Keratinocyte (primary cell): ENCODE measurements around the gene PID1.

Experiments
- EZH2 ChIP-seq: IDR thresholded peaks from one replicate; pipeline ENCODE4 v1.6.1; 2012; ENCODE audit warnings: inconsistent platforms, mild to moderate bottlenecking, low read length, moderate library complexity
- TF ChIP-seq, protein P1 (sequence below), 3 experiments: IDR thresholded peaks in 1 of 3; conservative IDR thresholded peaks in 1 of 3; optimal IDR thresholded peaks in 1 of 3; 2 replicates in 2 of 3; 3 replicates in 1 of 3; pipeline versions ENCODE3 to v1.5.1; 2011; ENCODE audit warnings: low read length in 3 of 3, mild to moderate bottlenecking in 3 of 3, moderate library complexity in 2 of 3, control low read depth in 1 of 3, inconsistent platforms in 1 of 3; ENCODE audit not compliant: insufficient read depth in 2 of 3; ENCODE audit errors: extremely low read depth in 1 of 3

DNA sequence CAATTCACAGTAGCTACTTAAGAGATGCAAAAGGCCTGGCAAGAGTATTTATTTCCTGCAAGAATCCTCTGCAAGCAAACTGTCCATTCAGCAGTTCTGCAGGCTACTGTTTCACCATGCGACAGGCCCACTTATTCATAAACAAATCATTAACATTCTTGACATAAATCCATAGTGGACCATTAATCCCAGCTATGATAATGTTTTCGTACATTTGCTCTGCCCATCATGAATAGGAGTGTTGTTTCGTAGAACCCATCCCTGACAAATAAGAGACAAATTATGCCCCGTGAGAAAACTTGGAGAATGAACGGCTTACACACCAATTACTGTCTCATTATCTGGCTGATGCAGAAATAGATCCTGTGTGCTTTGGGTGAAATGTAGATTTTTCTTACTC is 65.4 kb downstream of the PID1 start:
- TF ChIP-seq, protein P1, sequence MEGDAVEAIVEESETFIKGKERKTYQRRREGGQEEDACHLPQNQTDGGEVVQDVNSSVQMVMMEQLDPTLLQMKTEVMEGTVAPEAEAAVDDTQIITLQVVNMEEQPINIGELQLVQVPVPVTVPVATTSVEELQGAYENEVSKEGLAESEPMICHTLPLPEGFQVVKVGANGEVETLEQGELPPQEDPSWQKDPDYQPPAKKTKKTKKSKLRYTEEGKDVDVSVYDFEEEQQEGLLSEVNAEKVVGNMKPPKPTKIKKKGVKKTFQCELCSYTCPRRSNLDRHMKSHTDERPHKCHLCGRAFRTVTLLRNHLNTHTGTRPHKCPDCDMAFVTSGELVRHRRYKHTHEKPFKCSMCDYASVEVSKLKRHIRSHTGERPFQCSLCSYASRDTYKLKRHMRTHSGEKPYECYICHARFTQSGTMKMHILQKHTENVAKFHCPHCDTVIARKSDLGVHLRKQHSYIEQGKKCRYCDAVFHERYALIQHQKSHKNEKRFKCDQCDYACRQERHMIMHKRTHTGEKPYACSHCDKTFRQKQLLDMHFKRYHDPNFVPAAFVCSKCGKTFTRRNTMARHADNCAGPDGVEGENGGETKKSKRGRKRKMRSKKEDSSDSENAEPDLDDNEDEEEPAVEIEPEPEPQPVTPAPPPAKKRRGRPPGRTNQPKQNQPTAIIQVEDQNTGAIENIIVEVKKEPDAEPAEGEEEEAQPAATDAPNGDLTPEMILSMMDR (optimal IDR thresholded peaks at IDR 0.05 in 1 of 3, IDR thresholded peaks at IDR 0.05 in 1 of 3, conservative IDR thresholded peaks at IDR 0.05 in 1 of 3; ENCODE audit: extremely low read depth in 1 of 3, insufficient read depth in 2 of 3, low read length in 3 of 3) = no peak
- TF ChIP-seq EZH2 = no peak
